Body of pancreas (tissue), 4 donors: ENCODE measurements around the gene ESPN.

Experiments used
- CTCF ChIP-seq, 7 experiments: fragments of 450-650 bp in 4 of 7; fragments of 200-600 bp in 3 of 7; sonication (generic) in 3 of 7; IDR thresholded peaks; one replicate each; pipeline ENCODE4 v1.5.1; 2016 to 2019; ENCODE audit warnings: antibody characterized with exemption in 7 of 7
- POLR2A ChIP-seq, 3 donors: fragments of 450-650 bp; IDR thresholded peaks; one replicate each; pipeline ENCODE4 v1.6.1; 2016; ENCODE audit warnings: antibody characterized with exemption in 3 of 3, mild to moderate bottlenecking in 2 of 3

- no peak for TF ChIP-seq POLR2A (IDR thresholded peaks at IDR 0.05)
- no peak for TF ChIP-seq CTCF (IDR thresholded peaks at IDR 0.05)
Observed at GRCh38 chr1:6412896-6413295, 11.7 kb upstream of the ESPN start.
